Adrenal gland (tissue), 12 donors: Measurements from ENCODE around the gene CACNA1G. TPM values are rescaled to one million over a fixed set of nuclear protein-coding genes. Genes with fewer than 3 reads are reported as not detected.
A peak's percentile ranks its signal among the peaks of the same experiment; 100 is the strongest.

ENCODE experiments used
- DNase-seq, 7 donors: peaks; one replicate each; pipeline ENCODE4 v3.0.0-alpha.2; 2019 to 2020
- H3K27ac ChIP-seq, 5 donors: fragments of 200-600 bp; sonication (generic) in 4 of 5; 1 replicate in 3 of 5; 2 replicates in 2 of 5; pipeline versions ENCODE4 v1.5.1 to v1.8.0; 2016 to 2020; ENCODE audit warnings: mild to moderate bottlenecking in 1 of 5
- H3K27me3 ChIP-seq: fragments of 200-600 bp; 2 replicates; pipeline ENCODE4 v1.8.0; 2021
- H3K36me3 ChIP-seq, 2 donors: fragments of 200-600 bp; replicated peaks in 1 of 2; 1 replicate in 1 of 2; 2 replicates in 1 of 2; pipeline versions ENCODE4 v1.5.1 to v1.8.0; 2018 to 2022
- H3K4me1 ChIP-seq, 2 donors: fragments of 200-600 bp; replicated peaks in 1 of 2; 1 replicate in 1 of 2; 2 replicates in 1 of 2; pipeline versions ENCODE4 v1.5.1 to v1.8.0; 2018 to 2021
- H3K4me3 ChIP-seq, 4 donors: fragments of 200-600 bp; sonication (generic) in 3 of 4; one replicate each; pipeline ENCODE4 v1.5.1; 2016 to 2018
- H3K9me3 ChIP-seq, 3 donors: fragments of 200-600 bp; sonication (generic) in 1 of 3; replicated peaks in 1 of 3; 1 replicate in 2 of 3; 2 replicates in 1 of 3; pipeline versions ENCODE4 v1.5.1 to v1.8.0; 2016 to 2021
- CTCF ChIP-seq, 6 experiments: fragments of 450-650 bp in 4 of 6; fragments of 200-600 bp in 2 of 6; sonication (generic) in 1 of 6; IDR thresholded peaks; 1 replicate in 5 of 6; 2 replicates in 1 of 6; pipeline versions ENCODE4 v1.5.1 to v1.8.0; 2016 to 2021; ENCODE audit warnings: antibody characterized with exemption in 6 of 6, mild to moderate bottlenecking in 2 of 6, moderate library complexity in 1 of 6
- POLR2A ChIP-seq, 2 donors: fragments of 450-650 bp; IDR thresholded peaks; one replicate each; pipeline ENCODE4 v1.6.1; 2017; ENCODE audit warnings: antibody characterized with exemption in 2 of 2, mild to moderate bottlenecking in 2 of 2, moderate library complexity in 1 of 2
- WGBS, 4 donors: extraction: QIAGEN DNeasy Blood & Tissue Kit in 2 of 4; methylation state at CpG; one replicate each; pipeline versions ENCODE4 v1.1.5 to v1.1.7; 2013 to 2017; 5-methylcytosine and 5-hydroxymethylcytosine counted together
- intact Hi-C, 2 donors: fragments of 100-400 bp; cut with DNase I; formaldehyde crosslinking; loops; one replicate each; pipeline versions ENCODE4 v1.14.1 to v1.15.0; 2022 to 2023
- polyA plus RNA-seq, 3 donors: library from polyadenylated mRNA; stranded (reverse); fragments of 200-250 nt in 2 of 3; fragments of 350-450 nt in 1 of 3; fragmentation: Illumina TruSeq in 1 of 3; extraction: RNeasy Lipid Tissue Mini Kit (QIAGEN cat#74804) in 1 of 3; gene quantifications; one replicate each; pipeline ENCODE4 v1.2.3, GENCODE V29; 2013 to 2014
- total RNA-seq, 9 donors: library from RNA; depleted of rRNA in 4 of 9; stranded (reverse); fragments of >200 nt in 4 of 9; fragments of 120-200 nt in 1 of 9; fragmentation: NEBNext Ultra II Directional in 1 of 9; extraction: Animal tissue kit (Norgen Biotek cat#: 25700) in 1 of 9; gene quantifications; one replicate each; pipeline versions ENCODE4 v1.1.0 to v1.2.4, GENCODE V29; 2013 to 2023
- donor health status: healthy with polysubstance abuse.
- donor health status: Bipolar disorder and iron deficiency.
- donor health status: DM: yes; HTN: yes; CAD: no.
- donor health status: DM: no; HTN: no; CAD: no.
- donor health status: DM: no; HTN: no; CAD: no.
- donor health status: DM: yes; HTN: yes; CAD: no.

CACNA1G gene
- total and polyA plus RNA-seq, 12 donors = 0.05 to 2.6 (median 0.14) TPM; not detected in 1

GRCh38 chr17:50557630-50558029 lies 2.9 kb upstream of the CACNA1G start:
- Histone ChIP-seq H3K9me3 (no peaks in the 10 kb centered on the region), H3K4me3 (no peak overlapping the region), H3K36me3 (no peaks in the 10 kb centered on the region), H3K27ac (no peak overlapping the region), H3K4me1 (peaks cover 22 to 28% of the 10 kb centered on the region in 2 donors), H3K27me3 (peaks cover 13% of the 10 kb centered on the region)
- TF ChIP-seq POLR2A (IDR thresholded peaks at IDR 0.05) (no peak), CTCF (IDR thresholded peaks at IDR 0.05) (no peak)
- WGBS, 4 donors = 81 to 93% (median 89%) methylated on average over 4 of the region's 4 CpGs
- intact Hi-C loops = no loop called here
- DNase-seq = no peak

GRCh38 chr17:50558091-50558490 lies 2.4 kb upstream of the CACNA1G start:
- Histone ChIP-seq H3K36me3 (no peaks in the 10 kb centered on the region), H3K4me3 (no peak overlapping the region), H3K4me1 (peaks cover 22 to 28% of the 10 kb centered on the region in 2 donors), H3K27me3 (peaks cover 13% of the 10 kb centered on the region), H3K9me3 (no peaks in the 10 kb centered on the region), H3K27ac (no peak overlapping the region)
- intact Hi-C loops = no loop called here
- WGBS, 4 donors = 77 to 84% (median 82%) methylated on average over 4 of the region's 4 CpGs
- TF ChIP-seq CTCF (IDR thresholded peaks at IDR 0.05) = no peak
- TF ChIP-seq POLR2A (IDR thresholded peaks at IDR 0.05) = no peak
- no peak for DNase-seq

- TF ChIP-seq POLR2A (IDR thresholded peaks at IDR 0.05) (no peak), CTCF (IDR thresholded peaks at IDR 0.05) (peak in 1 of 6 experiments; percentile 11)
These were observed 2.0 kb upstream of the CACNA1G start for GRCh38 chr17:50558581-50558940.

GRCh38 chr17:50558941-50559614 lies 1.4 kb upstream of the CACNA1G start:
- no peaks in the 10 kb centered on the region for H3K36me3 ChIP-seq
- WGBS, 4 donors = 9 to 15% (median 9%) methylated on average over 8 to 55 of the region's 55 CpGs
- peaks cover 13% of the 10 kb centered on the region for H3K27me3 ChIP-seq
- peak overlapping the region in 1 of 4 donors; percentile 30 for H3K4me3 ChIP-seq
- TF ChIP-seq CTCF (IDR thresholded peaks at IDR 0.05) (no peak), POLR2A (IDR thresholded peaks at IDR 0.05) (no peak)
- H3K27ac ChIP-seq = no peak overlapping the region
- no peaks in the 10 kb centered on the region for H3K9me3 ChIP-seq
- intact Hi-C loops = no loop called here
- peaks cover 22 to 28% of the 10 kb centered on the region in 2 donors for H3K4me1 ChIP-seq
- DNase-seq = no peak

More at GRCh38 chr17:50558581-50558940, 2.0 kb upstream of the CACNA1G start:
- peaks cover 13% of the 10 kb centered on the region for H3K27me3 ChIP-seq
- peaks cover 22 to 28% of the 10 kb centered on the region in 2 donors for H3K4me1 ChIP-seq
- no peak overlapping the region for H3K27ac ChIP-seq
- no peaks in the 10 kb centered on the region for H3K36me3 ChIP-seq
- H3K4me3 ChIP-seq = no peak overlapping the region
- no peak for DNase-seq
- WGBS, 4 donors = 50 to 67% (median 59%) methylated on average over 6 to 18 of the region's 18 CpGs
- no peaks in the 10 kb centered on the region for H3K9me3 ChIP-seq
- intact Hi-C loops = no loop called here
